Stimulated activated CD8-positive, alpha-beta memory T cell treated with anti-CD3 and anti-CD28 coated beads, Interleukin-7, amount 100 ng/mL, for 1 hour (primary cell): ENCODE measurements around the gene CCDC154.

Experiments
- DNase-seq, 2 donors: peaks; one replicate each; pipeline ENCODE4 v3.0.0-alpha.2; 2020; ENCODE audit warnings: low read depth in 2 of 2

CCDC154 gene

DNA sequence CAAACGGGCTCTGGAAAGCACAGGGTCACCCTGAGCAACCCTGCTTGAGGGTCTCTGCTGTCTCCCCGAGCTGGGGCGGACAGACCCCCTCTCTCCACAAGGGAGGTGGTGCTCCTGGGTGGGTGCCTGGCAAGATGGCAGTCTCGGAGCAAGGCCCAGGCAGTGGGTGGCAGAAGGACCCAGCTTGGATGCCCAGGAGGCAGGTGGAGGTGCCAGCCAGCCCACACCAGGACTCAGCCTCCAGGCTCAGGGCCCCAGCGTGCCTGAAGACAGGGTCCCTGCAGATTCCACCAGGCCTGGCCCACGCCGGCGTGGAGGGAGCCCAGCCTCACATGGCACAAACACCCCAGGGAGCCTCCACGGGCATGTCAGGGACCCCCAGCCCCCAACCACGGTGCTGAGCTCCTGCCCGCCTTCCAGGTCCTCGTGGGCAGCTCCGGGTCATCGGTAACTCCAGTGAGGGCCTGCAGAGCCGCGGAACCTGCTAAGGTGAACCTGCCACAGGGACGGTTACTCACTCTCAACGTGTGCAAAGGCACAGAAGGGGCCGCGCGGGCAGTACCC lies 50.7 kb downstream of the CCDC154 start:
- no peak for DNase-seq

DNA sequence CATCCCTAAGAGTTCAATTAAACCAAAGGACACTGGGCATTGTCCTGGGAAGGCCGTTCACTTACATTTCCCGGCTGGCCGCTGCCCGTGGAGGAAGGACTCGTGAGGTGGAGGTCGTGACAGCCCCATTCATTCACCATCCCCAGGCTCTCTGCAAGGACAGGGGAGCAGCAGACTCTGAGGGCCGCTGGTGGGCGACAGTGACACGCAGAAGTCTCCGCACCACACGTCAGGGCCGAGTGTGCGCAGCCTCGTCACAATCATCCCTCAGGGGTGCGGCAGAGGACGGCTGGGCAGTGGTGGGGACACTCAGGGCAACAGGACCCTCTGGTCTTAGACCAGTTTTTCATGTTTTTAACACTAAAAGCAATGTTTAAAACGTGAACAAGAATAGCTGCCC lies 51.5 kb downstream of the CCDC154 start:
- DNase-seq = no peak

DNA sequence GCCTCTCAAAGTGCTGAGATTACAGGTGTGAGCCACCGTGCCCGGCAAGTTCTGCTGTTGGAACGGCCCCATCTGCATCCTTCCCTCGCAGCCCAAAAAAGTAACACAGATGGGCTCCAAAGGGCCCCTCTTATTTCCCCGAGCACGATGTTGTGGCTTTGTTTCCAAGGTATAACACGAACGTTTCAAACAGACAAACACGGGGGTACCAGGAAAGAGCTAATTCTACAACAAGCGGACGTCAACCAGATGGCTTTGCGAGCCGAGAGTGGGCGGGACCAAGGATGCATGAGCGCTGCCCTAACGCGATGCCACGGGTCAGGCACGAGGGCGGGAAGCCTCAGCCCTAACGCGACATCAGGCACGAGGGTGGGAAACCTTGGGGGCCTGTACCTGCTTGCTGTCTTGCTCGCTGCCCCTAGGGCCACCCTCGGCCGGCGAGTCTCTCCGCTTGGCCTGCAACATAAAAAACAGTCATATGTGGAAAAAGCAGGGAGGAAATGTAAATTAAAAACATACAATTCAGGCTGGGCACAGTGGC lies 54.0 kb downstream of the CCDC154 start:
- DNase-seq = no peak

DNA sequence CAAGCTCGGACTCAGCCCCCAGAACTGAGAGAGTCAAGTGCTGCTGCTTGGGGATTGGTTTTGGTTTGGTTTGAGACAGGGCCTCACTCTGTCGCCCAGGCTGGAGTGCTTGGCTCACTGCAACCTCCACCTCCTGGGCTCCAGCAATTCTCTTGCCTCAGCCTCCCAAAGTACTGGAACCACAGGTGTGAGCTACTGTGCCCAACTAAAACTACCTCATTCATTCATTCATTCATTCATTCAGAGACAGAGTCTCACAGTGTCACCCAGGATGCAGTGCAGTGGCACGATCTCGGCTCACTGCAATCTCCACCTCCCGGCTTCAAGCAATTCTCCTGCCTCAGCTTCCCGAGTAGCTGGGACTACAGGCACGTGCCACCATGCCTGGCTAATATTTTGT lies 54.6 kb downstream of the CCDC154 start:
- DNase-seq = no peak

DNA sequence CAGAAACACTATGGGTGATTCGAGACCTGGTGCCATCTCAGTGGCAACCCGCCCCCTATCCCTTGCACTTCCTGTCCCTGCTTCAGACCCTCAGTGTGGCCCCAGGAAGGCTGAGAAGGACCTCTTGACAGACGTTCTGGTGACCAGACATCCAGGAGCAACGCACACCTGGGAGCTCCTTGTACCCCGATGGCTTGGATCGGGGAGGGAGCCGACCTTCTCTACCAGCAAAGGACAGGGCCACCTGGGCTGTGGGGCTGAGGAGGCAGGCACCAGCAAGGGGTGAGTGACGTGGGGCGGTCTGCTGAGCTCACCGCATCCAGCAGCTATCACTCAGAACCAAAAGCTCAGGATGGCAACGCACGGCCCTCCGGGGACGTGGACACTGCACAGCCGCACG lies 57.0 kb downstream of the CCDC154 start:
- DNase-seq = no peak

DNA sequence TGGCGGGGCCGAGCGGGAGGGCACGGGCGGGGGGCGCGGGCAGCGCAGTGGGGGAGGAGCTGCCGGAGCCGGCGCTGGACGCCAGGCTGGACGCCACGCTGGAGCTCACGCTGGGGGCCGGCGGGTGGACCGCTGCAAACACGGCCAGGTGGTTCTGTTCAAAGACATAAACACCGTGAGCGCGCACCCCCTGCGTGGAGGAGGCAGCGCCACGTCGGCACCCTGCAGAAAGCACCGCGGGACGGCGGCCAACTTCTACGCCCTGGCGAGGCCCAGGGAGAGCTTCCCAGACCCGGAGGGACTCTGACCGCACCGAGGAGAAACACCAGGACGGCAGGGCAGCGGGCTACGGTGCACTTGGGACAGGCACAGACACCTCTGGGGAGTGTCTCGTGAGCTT lies 59.1 kb downstream of the CCDC154 start:
- no peak for DNase-seq
